Fibroblast of gingiva (primary cell): ENCODE results near the gene KRT16.
A peak's percentile ranks its signal among the peaks of the same experiment; 100 is the strongest.
"Not testable (repeated sequence)": the region's sequence is repeated elsewhere in the genome, so short reads cannot be mapped to it uniquely, and the experiment has no call there.

Experiments used
- DNase-seq: peaks from one replicate; pipeline ENCODE4 v3.0.0-alpha.2; 2011; ENCODE audit warnings: low read depth

The KRT16 gene

DNA sequence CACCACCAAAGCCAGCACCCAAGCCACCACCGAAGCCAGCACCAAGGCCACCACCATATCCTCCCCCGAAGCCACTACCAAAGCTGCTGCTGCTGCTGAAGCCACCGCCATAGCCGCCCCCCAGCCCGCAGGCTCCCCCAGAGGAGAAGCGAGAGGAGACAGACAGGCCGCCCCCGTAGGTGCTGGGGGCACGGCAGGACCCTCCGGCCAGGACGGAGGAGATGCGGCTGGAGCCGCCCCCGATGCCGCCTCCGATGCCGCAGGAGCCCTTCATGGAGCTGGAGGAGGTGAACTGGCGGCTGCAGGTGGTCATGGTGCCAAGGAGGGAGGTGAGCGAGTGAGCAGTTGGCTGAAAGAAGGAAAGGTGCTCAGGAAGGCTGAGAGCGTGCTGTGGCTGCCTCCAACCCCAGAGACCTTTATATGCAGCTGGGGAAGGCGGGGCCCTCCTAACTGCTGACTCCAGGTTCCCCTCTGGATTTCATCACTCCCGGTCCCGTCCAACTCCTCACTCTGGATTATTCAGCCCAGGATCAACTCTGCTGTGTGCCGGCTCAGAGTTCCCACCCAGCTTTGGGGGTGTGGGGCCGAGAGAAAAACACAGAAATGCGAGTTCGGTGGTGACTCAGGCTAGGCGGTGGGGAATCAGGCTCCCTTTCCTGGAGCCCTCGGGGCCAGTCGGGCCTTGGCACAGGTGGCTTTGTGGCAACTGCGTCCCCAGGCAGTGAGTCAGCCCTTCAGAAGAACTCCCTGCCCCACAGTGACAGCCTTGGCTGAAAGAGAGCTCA is at the start of gene KRT16:
KRT16 (minus strand) TSS at position 392 of the 785 bp plus-strand sequence; CDS start at position 313, 79 bp downstream.
- not testable (repeated sequence) for DNase-seq

DNA sequence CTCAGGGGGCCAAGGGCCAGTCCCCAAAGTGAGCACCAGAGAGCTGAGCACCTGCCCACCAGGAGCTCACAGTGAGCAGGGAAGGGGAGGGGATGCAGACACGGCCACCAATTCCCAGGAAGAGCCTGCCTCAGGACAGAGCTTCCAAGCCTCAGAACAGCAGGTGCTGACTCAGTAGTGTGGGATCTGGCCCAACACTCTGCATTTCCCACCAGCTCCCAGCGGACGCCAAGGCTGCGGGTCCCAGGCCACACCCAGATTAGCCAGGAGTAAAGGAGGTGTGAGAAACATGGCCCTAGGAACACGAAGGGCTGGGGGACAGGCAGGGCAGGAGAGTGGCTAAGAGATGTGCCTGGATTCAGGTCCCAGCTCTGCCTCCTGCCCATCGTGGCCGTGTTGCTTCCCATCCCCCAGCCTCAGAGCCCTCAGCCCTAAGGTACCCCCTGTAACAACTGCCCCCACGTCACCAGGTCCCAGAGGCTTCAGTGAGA is 47.7 kb upstream of the KRT16 start:
- no peak for DNase-seq

DNA sequence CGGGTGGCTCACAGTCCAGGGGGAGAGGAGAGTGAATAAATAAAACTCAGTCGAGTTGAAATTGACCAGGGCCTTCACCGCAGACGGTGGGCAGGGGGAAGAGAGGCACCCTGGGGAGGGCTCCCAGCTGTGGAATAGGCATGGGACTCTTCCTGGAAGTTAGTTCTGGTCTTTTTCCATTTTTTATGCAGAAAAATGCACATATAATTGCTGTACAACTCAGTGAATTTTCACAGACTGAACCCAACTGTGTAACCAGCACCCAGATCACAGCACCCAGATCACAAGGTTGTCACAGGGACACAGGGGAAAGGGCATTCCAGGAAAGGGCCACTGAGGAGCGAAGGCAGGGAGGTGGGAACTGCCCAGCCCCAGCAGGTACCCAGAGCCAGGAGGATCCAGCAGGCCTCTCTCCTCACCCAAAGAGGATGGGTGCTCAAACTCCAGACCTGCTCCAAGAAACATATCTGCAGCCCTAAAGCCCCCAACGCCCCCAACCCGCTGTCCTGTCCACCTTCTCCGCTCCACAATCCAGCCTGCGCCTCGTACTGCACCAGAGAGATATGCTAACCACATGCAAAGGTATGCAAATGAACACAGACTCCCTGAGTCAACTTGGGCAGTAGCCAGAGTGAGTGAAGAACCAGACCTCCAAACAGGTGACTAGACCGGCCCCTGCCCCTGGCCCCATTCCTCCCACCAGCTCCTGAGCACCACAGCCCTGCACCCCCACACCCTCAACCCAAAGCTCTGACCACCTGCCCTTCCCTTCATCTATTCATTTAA is 47.1 kb upstream of the KRT16 start:
- no peak for DNase-seq

DNA sequence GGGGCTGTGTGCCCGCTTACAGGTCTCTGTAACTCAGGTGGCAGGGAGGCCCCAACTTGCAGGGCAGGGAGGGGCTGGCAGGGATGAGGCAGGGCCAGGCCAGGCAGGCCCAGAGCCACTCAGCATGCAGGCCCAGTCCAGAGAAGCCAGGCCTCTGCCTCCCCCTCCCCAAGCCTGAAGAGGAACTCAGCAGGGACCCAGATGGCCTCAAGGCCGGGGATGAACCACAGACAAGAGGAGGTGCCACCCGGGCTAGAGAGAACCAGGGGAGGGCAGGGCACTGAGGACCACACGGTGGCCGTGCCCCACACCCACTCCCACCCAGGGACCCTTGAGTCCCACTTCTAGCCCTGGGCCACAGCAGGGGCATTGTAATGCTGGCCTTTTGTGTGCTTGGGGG is 46.3 kb upstream of the KRT16 start:
- no peak for DNase-seq

DNA sequence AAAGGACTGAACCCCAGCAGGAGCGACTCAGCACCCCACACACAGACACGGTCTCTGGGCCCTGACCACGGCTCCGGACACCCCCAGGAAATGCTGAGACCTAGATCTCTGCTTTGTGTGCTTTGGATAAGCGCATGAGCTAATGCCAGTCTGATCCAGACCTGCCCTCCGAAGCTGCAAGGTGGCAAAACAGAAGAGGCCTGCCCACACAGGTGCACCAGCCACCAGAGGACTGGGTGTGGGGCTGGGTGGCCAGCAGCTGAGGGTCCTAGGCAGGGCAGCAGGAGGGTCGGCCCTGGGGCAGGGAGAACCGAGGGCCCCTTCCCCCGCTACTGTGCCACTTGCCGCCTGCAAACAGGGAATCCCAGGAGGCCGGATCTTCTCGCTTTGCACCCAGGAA is 45.4 kb upstream of the KRT16 start:
- DNase-seq = no peak

DNA sequence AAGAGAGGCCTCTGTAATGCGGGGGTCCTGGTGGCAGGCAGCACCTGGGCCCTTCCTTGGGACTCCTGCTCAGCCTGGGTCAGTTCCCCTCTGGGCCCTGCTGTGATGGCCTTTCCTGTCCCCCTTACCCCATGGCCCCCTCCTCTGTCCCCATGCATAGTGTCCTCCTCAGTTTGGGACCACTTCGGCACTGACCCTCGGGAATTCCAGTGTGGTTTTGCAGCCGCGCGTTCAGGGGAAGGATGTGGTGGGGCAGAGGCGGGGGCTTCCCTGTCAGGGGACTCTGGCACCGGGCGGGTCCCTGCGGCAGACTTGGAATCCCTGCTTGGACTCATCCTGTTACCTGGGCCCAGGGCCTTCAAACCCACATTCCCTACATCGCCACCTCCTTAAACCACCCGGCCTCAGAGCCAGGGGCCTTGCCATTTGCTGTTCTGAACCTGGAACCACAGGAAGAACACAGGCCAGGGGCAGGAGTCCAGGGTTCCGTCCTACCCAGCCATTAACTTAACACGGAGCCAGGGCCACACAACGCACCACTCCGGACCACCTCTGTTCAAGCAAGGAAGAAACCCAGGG is 44.7 kb upstream of the KRT16 start:
- DNase-seq = no peak

- DNase-seq = no peak
Measured at GRCh38 chr17:41656249-41657023, 43.9 kb upstream of the KRT16 start.

DNA sequence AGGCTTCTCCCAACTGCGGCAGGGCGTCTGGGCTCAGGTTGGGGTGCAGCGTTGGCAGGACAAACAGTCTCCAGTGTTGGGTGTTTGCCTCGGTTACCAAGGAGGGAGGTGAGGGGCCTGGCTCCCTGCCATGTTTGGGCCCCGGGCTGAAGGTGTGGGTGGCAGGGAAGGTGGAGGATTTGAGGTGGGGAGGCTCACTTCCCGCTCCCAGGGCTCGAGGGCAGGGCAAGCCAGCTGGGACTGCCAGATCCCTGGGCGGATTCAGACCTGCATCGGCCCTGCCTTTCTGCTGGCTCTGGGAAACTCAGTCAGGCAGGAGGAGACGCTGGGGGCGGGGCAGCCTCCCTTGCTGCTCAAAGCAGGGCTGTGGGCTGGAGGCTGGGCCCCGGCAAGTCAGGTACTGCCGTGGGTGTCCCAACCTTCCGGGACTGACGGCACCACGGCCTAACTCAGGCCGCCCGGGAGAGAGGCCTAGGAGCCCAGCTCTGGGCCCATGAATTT is 43.1 kb upstream of the KRT16 start:
- DNase-seq = no peak

DNA sequence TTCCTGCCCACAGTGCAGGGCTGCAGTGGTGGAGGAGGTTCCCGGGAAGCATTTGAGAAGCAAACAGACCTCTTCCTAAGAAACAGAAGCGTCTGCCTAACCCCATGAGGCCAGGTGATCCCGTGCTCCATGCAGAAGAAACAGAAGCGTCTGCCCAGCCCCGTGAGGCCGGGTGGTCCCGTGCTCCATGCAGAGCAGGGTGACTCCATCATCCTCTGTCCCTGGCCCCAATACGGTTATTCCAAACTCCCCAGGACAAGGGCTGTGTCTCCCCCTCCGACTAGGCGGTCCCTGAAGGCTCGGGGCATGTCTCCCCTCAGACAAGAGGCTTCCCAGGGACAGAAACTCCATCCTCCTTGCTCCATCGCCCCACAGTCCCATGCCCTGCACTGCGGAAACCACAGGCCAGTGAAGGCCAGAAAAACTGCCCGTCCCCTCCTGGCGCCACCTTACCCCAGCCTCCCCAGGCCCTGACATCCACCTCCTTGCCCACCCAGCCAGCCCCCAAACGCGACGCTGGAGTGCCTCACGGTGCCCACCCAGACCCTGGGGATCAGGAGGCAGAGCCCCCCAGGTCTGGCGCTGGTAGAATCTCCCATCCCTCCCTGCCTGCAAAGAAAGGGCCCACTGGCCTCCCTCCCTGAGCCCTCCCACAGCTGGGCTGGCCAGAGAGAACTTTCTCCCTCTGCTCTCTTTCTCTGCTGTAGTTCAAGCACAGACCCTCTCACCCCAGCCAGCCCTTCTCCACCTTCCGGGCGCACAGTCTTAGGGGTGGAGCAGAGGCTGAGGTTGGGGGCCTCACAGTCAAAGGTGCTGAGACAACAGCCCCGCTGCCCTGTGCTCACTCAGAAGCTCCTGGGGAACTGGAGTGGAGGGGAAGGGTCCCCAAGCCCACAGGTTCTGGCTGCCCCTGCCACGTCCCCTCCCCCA is 42.4 kb upstream of the KRT16 start:
- DNase-seq = no peak

DNA sequence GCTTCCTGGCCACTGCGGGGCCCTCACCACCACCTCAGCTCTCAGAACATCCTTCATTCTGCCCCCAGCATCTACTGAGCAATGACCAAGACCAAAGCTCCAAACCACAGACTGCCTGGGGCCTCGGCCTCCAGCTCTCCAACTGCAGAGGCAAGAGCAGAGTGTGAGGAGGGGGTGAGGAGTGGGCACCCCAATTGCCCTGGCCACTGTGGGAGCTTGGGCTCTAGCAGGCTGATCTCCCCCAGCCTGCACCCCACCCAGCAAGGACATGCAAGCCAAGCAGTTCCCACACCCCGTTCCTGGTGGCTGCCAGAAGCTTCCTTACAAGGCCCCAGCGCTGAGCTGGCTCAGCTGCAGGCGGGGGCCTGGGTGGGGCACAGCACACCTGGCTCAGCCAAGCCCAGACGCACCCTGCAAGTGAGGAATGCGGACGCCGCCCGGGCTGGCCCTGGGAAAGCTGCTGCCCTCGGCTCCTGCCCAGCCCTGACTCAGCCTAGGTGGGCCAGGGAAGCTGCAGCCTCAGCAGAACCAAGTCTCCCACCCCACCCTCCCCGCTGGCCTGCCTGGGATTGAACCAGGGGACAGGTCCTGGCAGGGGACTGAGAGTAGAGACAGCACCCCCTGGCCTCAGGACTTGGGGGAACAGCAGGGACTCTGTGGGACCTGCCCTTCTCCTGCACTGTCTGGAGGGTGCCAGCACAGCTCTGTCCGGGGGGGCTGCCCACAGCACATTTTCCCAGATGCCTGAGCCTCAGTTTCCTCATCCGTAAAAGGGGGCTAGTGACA is 41.5 kb upstream of the KRT16 start:
- DNase-seq = no peak

GRCh38 chr17:41653421-41653820 is 40.9 kb upstream of the KRT16 start:
- no peak for DNase-seq

DNA sequence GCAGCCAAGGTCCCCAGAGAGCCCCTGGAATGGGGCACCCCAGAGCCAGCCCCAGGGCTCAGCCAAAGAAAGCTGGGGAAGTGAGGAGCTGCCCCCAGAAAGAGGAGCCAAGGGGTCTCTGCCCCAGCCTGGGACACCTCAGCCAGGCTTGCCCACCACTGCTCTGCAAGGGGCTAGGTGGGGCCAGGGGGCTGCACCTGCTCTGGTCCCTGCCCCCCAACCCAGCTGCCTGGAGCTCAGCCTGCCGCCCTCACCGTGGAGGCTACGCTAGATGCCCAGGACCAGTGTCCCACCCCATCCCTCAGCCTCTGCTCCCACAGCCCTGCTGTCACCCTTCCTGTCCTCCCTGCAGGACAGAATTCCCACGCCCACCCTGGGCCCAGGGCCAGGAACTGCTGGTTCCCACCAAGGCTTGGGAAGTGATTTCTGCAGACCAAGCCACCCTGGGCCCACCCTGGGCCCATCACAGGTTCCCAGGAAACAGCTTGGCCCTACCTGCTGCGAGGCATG is 39.9 kb upstream of the KRT16 start:
- DNase-seq = no peak

GRCh38 chr17:41651625-41652460 is 39.3 kb upstream of the KRT16 start:
- DNase-seq = no peak

DNA sequence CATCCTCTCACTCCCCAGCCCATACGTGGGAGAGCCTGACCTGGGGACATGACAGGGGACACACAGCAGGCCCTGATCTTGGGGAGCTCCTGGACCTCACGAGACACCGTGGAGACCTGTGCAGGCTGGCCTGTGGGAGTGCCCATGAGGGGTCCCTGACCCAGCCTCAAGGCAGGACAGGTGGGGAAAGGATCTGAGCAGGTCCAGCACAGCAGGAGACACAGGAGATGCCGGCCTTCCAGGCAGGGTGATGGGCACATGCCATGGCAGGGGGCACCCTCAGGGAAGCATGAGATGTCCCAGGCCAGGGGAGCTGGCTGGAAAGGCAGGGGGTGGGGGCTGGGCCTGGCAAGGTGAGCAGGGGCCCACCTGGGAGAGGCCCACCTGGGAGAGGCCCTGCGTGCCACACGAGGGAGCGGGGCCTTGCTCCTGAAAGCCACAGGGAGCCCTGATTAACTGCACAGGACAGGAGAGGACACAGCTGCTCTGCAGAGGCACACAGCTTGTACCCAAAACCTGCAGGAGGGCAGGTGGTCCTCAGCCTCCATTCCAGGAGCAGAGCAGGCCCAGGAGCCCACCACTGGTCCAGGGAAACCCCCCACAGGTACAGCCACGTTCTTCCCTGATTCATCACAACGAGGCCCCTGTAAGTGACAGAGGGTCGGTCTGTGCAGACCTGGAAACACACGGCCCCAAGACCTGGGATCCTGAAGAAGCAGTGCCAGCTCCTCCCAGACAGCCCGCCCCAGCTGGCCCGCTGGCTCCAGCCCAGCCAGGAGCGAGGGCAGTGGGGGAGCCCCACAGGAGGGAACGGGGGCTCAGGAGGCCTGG is 38.4 kb upstream of the KRT16 start:
- DNase-seq = no peak

DNA sequence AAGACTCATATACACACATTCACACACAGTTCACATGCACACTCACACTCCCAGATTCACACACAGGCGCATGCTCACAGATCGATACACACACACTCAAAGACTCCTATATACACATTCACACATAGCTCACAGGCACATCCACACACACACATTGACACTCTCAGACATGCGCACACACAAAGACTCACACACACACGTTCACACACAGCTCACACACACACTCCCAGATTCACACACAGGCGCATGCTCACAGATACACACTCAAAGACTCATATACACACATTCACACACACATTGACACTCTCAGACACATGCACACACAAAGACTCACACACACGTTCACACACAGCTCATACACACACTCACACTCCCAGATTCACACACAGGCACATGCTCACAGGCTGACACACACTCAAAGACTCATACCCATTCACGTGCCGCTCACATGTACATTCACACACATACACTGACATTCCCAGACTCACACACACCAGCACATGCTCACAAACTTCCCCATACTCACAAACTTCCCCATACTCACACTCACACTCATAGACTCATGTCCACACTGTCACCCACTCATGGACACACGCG is 37.5 kb upstream of the KRT16 start:
- no peak for DNase-seq

DNA sequence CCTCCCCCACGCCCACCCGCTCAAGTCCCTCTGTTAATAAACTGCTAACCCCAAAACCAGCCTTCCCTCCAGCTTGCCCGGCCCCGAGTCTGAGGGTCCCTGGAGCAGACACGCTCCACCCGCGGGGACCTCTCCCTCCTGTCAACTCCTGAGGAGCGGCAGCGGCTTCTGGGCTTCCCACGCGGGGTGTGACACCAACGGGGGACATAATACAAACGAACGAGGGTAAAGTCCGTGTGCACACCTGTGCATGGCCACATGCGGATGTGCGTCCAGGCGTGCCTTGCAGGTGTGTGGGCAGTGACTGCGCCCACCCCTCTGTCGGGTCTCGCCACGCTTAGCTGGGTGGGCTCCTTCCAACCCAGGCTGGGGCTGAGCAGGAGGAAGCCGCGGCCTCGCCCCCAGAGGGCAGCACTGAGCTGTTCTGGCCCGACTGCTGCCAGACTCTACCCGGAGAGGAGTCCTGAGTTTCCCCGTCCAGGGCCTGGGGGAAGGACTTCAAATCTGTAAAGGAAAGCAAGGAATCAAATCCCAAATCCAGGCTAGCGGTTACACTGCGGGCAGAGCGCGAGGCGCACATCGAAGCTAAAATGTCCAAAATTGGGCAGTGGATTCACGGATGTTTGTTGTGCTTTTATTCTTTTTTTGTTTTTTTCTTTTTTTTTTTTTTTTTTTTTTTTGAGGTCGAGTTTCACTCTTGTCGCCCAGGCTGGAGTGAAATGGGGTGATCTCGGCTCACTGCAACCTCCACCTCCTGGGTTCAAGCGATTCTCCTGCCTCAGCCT is 36.0 kb upstream of the KRT16 start:
- peak; percentile 78 for DNase-seq
